ENCODE measurements around the gene KCNMA1.

GRCh38 chr10:77560471-77560870 lies 77.1 kb downstream of the KCNMA1 start:
- TF ChIP-seq SUZ12 (IDR thresholded peaks at IDR 0.05; ENCODE audit: extremely low read depth, insufficient read depth, insufficient read length) (no peak), ZNF274 (IDR thresholded peaks at IDR 0.05; ENCODE audit: low read depth, low read length) (no peak), YY1 (IDR thresholded peaks at IDR 0.05; ENCODE audit: insufficient read depth, insufficient read length) (no peak)

All from NT2/D1 (cell line).